ENCODE measurements around the gene RBM34.

RBM34 gene

GRCh38 chr1:235156265-235156664 is 4.8 kb downstream of the RBM34 start:
- no peak for DNase-seq

GRCh38 chr1:235152235-235152634 is 8.8 kb downstream of the RBM34 start:
- no peak for DNase-seq

GRCh38 chr1:235151033-235151432 is 10.0 kb downstream of the RBM34 start:
- no peak for DNase-seq

- no peak for DNase-seq
Observed at GRCh38 chr1:235149824-235150223, 11.2 kb downstream of the RBM34 start.

GRCh38 chr1:235147269-235147668 is 13.8 kb downstream of the RBM34 start:
- DNase-seq: no peak

GRCh38 chr1:235145639-235146038 is 15.4 kb downstream of the RBM34 start:
- DNase-seq: no peak

- DNase-seq: no peak
Observed at GRCh38 chr1:235142991-235143390, 18.1 kb downstream of the RBM34 start.

GRCh38 chr1:235139315-235139714 is 21.7 kb downstream of the RBM34 start:
- DNase-seq: no peak

GRCh38 chr1:235138821-235139220 is 22.2 kb downstream of the RBM34 start:
- DNase-seq: no peak

- peak in 1 of 56 donors; percentile 4 for DNase-seq
Observed at GRCh38 chr1:235136111-235136510, 24.9 kb downstream of the RBM34 start.

GRCh38 chr1:235134171-235134570 is 26.9 kb downstream of the RBM34 start:
- DNase-seq: no peak

- no peak for DNase-seq
Observed at GRCh38 chr1:235133086-235133485, 28.0 kb downstream of the RBM34 start.

GRCh38 chr1:235131961-235132360 is 29.1 kb downstream of the RBM34 start:
- DNase-seq: no peak

GRCh38 chr1:235130766-235131270 is 30.2 kb downstream of the RBM34 start:
- DNase-seq: no peak

GRCh38 chr1:235129774-235130570 is 31.1 kb downstream of the RBM34 start:
- DNase-seq: no peak

- DNase-seq: peak; percentile 42 to 97 (median 92)
Observed at GRCh38 chr1:235128456-235129328, 32.4 kb downstream of the RBM34 start, which contains the start of gene TOMM20. TOMM20 (minus strand) TSS chr1:235128837; CDS start chr1:235128715, 122 bp downstream.

- peak in 1 of 56 donors; percentile 19 for DNase-seq
Observed at GRCh38 chr1:235127732-235128455, 33.2 kb downstream of the RBM34 start.

GRCh38 chr1:235127203-235127602 is 33.8 kb downstream of the RBM34 start:
- no peak for DNase-seq

GRCh38 chr1:235124665-235125064 is 36.4 kb downstream of the RBM34 start:
- DNase-seq: no peak

GRCh38 chr1:235124111-235124510 is 36.9 kb downstream of the RBM34 start:
- DNase-seq: no peak

- no peak for DNase-seq
Observed at GRCh38 chr1:235122348-235122747, 38.7 kb downstream of the RBM34 start.

Data from amygdala (tissue), 56 donors.